ENCODE results near the gene MAS1L. TPM values are rescaled to one million over a fixed set of nuclear protein-coding genes. Genes with fewer than 3 reads are reported as not detected.

MAS1L gene
- total RNA-seq, 1 donor, result not detected

- DNase-seq (ENCODE audit: low read depth), result no peak
- H3K4me3 ChIP-seq (ENCODE audit: low read depth, low read length), result no peak overlapping the region
- TF ChIP-seq CTCF (IDR thresholded peaks at IDR 0.05; ENCODE audit: insufficient read depth, low read depth, low read length), result no peak
These were observed 9.2 kb upstream of the MAS1L start for GRCh38 chr6:29496961-29497360.

- no peak for TF ChIP-seq CTCF (IDR thresholded peaks at IDR 0.05; ENCODE audit: insufficient read depth, low read depth, low read length)
- H3K4me3 ChIP-seq (ENCODE audit: low read depth, low read length), result no peak overlapping the region
- no peak for DNase-seq (ENCODE audit: low read depth)
These were observed 7.8 kb upstream of the MAS1L start for GRCh38 chr6:29495571-29495970.

GRCh38 chr6:29494131-29494530, 6.4 kb upstream of the MAS1L start:
- TF ChIP-seq CTCF (IDR thresholded peaks at IDR 0.05; ENCODE audit: insufficient read depth, low read depth, low read length), result no peak
- H3K4me3 ChIP-seq (ENCODE audit: low read depth, low read length), result no peak overlapping the region
- DNase-seq (ENCODE audit: low read depth), result no peak

- TF ChIP-seq CTCF (IDR thresholded peaks at IDR 0.05; ENCODE audit: insufficient read depth, low read depth, low read length), result no peak
- no peak for DNase-seq (ENCODE audit: low read depth)
- H3K4me3 ChIP-seq (ENCODE audit: low read depth, low read length), result no peak overlapping the region
These were observed 5.5 kb upstream of the MAS1L start for GRCh38 chr6:29493261-29493660.

GRCh38 chr6:29491574-29491973, 3.8 kb upstream of the MAS1L start:
- DNase-seq (ENCODE audit: low read depth), result no peak
- TF ChIP-seq CTCF (IDR thresholded peaks at IDR 0.05; ENCODE audit: insufficient read depth, low read depth, low read length), result no peak

GRCh38 chr6:29490552-29490951, 2.8 kb upstream of the MAS1L start:
- DNase-seq (ENCODE audit: low read depth), result no peak
- no peak for TF ChIP-seq CTCF (IDR thresholded peaks at IDR 0.05; ENCODE audit: insufficient read depth, low read depth, low read length)
- H3K4me3 ChIP-seq (ENCODE audit: low read depth, low read length), result no peak overlapping the region

More at GRCh38 chr6:29491574-29491973, 3.8 kb upstream of the MAS1L start:
- no peak overlapping the region for H3K4me3 ChIP-seq (ENCODE audit: low read depth, low read length)

GRCh38 chr6:29490055-29490454, 2.3 kb upstream of the MAS1L start:
- no peak overlapping the region for H3K4me3 ChIP-seq (ENCODE audit: low read depth, low read length)
- no peak for DNase-seq (ENCODE audit: low read depth)
- TF ChIP-seq CTCF (IDR thresholded peaks at IDR 0.05; ENCODE audit: insufficient read depth, low read depth, low read length), result no peak
